Right renal pelvis (tissue), 4 donors: ENCODE data around the gene VPS9D1. TPM values are rescaled to one million over a fixed set of nuclear protein-coding genes. Genes with fewer than 3 reads are reported as not detected.
"Not testable (repeated sequence)": the region's sequence is repeated elsewhere in the genome, so short reads cannot be mapped to it uniquely, and the experiment has no call there.

ENCODE experiments used
- DNase-seq, 4 donors: peaks; one replicate each; pipeline ENCODE4 v3.0.0-alpha.2; 2013; ENCODE audit warnings: low read depth in 4 of 4, low spot score in 3 of 4, missing footprints in 1 of 4
- polyA plus RNA-seq, 4 donors: library from polyadenylated mRNA; unstranded; fragments of 120-200 nt; gene quantifications; one replicate each; pipeline ENCODE4 v1.2.1, GENCODE V29; 2013; ENCODE audit not compliant: insufficient read length in 4 of 4

VPS9D1 gene
- polyA plus RNA-seq, 4 donors = 10.3 to 15.0 (median 11.9) TPM

DNA sequence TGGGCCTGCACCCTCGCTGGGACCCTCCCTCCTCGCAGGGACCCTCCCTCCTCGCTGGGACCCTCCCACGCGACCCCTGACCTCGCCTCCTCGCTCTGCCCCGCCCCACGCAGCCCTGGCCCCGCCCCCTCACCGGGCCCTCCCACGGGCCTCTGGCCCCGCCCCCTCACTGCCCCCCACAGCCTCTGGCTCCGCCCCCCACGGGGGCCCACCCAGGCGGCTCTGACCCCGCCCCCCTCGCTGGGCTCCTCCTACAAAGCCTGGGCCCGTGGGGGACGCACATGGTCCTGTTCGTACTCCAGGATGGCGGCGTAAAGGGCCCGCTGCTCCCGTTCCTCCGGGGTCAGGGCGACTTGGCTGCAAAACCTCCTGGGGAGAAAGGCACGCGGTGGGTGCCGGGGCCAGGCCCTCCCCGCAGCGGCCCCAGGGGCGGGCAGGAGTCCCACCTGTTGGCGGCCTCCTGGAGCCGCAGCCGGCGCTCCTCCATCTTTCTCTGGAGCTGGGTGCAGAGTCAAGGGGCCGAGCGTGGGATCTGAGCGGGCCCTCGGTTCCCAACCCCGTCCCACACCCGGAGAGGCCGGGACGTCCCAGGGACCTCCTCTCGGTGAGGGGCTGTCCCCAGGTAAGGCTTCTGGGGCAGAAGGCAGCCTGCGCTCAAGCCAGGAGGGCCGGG, 9.0 kb downstream of the VPS9D1 start:
- no peak for DNase-seq

DNA sequence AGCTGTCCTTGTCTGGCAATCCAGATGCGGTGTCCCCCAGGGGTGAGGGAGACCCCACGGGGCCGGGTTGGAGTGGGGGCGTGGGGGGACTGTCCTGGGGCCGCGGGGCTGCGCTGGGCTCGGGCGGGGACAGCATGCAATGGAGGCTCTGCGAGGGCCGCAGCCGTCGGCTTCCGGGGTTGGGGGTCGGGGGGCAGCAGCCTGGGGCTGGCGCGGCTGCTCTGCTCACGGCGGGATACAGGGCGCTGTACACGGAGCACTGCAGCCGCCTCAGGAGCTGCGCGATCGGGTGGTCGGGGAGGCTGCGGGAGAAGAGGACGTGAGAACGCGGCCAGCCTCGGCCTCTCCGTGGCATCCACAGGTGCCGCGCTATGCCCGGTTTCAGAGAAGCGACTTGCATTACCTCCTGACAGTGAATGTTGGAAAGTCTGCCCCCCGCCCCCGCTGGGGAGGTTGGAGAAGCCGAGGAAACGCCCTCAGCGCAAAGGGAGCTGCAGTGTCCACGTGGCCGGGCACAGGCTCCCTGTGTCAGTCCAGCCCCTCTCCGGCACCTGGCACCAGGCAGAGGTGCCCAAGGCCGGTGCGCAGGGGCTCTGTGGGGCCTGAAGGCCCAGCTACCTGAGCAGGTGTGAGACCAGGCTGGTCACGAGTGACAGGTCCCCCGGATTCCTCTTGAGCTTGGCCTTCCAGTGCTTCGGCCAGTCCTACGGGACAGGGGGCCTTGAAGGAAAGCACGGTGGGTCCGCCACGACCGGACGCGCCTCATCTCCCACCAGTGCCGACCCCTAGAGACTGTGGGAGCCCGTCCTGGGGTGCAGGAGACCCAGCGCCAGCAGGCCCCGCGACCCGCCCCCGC, 9.8 kb downstream of the VPS9D1 start:
- no peak for DNase-seq

DNA sequence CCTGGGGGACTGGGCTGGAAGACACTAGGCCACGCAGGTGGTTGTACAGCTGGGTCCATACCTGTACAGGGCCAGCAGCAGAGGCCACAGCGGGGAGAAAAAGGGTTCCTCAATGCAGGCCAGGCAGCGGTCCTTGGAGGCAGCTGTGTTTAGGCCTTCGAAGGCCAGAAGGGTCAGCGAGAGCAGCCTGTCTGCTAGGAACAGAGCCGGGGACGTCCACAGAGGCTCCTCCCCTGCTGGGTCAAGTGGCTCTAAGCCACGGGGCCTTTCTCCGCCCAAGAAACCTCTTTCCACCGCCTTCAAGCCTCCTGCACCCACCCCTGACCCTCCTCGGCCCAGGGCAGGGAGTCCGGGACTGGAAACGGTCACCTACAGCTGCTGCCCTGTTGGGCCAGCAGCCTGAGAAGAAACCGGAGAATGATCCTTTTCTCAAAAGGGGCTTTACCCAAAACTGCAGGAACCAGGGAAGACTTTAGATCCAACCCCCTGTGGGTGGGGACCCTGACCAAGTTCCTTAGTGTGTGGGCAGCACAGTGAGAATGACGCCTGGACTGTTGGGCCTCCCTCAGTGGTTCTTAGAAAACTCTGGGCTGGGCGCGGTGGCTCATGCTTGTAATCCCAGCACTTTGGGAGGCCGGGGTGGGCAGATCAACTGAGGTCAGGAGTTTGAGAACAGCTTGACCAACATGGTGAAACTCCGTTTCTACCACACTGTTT, 10.8 kb downstream of the VPS9D1 start:
- no peak for DNase-seq

DNA sequence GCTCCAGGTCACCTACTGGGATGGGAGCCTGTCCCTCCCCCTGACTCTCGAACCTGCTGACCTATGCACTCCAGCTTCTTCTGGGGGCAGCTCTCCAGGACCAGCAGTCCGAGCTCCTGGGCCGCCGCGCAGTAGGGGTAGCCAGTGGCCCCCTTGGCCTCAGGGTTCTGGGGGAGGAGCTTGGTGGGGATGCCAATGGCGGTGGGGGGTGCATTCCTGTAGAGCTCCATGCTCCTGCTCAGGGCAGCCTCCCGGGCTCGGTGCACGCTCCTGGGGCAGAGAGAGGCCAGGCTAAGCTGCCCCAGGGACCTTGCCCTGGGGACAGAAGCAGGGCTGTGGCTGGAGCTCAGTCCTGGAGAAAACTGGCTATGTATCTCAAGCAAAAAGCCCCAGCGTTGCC, 11.5 kb downstream of the VPS9D1 start:
- no peak for DNase-seq

DNA sequence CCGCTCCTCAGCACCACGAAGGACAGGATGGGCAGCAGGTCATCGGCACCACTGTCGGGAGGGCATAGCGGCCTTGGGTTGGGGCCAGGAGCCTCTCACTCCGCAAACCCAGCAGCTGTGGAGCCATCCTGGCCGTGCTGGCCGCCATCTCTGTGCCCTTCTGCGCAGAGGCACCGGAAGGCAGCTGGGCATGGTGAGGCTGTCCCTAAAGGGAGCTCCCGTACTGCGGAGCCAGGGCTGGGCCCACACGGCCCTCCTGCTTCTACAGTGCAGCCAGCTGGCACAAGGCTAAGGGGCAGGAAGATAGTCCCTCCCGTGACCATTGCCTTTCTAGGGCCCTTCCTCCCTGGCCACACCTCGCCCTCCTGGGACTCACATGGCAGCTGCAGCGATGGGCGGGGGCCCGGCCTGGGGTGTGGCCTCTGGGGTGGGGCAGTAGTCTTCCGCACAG, 12.2 kb downstream of the VPS9D1 start:
- DNase-seq = no peak

DNA sequence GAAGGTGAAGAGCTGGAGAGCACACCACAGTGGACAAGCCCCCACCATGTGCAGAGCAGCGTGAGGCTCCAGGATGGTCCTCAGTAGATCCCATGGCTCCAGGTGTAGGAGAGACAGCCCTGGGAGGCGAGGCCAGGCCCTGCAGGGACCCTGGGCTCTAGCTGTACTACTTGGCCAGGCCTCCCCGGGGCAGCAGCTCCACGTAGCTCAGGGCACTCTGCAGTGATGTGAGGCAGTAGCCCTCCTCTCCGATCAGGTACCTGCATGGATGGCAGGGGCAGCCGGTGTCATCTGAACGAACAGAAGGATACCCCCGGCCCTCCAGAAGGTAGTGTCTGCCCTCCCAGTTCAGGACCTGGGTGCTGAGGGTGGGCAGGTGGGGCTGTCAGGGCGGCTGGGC, 13.0 kb downstream of the VPS9D1 start:
- no peak for DNase-seq

DNA sequence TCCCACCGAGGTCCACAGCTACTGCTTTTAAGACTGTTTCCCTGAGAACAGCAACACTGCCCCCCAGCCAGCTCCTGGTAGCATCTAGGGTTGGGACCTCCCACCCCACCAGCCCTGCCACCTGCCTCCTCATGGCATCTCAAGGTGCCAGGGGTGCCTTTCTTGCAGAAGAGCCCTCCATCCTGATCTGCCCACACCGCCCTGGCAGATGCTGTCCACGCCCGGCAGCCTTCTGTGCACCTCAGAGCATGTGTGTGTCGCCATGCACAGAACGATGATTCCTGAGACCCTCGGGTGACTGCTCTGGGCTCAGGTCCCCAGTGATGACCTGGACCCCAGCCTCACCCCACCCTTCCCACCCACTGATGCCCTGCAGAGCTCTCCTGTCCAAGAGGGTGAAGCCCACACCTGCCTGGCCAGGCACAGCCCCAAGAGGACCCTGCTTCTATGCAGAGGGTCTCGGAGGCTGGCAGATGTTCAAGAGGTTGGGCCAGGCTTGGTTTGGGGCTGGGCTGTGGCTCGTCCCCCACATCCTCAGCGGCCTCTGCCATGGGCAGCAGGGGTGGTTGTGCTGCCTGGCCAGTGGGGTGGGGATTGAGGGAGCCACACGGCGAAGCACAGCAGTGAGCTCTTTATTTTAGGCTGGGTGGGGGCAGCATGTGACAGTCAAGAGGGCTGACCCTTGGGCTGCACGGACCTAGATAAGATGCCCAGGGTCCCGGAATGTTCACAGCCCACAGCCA, 14.0 kb downstream of the VPS9D1 start:
- DNase-seq = no peak

DNA sequence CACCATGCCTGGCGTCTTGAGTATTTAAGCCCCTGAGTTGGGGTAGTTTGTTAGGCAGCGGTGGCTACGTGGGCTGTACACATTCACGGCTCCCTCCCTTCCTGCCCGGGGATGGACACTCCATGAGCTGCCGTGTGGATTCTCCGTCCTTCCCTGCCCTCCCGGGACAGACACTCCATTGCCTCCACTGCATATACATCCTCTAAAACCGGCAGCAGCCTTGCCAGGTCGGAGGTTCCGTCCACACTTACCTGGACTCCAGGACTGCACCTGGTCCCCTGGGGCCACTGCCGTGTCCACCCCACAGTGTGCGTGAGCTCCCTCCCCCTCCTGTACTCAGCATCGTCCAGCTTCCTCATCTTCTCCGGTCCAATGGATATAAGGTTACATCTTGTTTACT, 15.7 kb downstream of the VPS9D1 start:
- DNase-seq = no peak

DNA sequence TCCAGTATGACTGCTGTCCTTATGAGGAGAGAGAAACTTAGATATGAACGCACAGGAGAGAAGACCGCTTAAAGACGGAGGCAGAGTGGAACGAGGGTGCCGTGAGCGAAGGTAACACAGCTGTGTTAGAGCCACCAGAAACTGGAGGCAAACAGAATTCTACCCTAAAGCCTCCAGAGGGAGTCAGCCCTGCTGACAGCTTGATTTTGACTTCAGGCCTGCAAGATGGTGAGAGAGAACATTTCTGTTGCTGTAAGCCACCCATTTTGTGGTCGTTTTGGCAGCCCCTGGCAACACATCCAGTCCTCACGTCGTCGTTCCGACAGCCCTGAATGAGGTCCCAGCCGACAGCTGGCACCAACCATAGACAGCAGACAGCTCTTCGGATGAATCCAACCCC, 16.4 kb downstream of the VPS9D1 start:
- no peak for DNase-seq

DNA sequence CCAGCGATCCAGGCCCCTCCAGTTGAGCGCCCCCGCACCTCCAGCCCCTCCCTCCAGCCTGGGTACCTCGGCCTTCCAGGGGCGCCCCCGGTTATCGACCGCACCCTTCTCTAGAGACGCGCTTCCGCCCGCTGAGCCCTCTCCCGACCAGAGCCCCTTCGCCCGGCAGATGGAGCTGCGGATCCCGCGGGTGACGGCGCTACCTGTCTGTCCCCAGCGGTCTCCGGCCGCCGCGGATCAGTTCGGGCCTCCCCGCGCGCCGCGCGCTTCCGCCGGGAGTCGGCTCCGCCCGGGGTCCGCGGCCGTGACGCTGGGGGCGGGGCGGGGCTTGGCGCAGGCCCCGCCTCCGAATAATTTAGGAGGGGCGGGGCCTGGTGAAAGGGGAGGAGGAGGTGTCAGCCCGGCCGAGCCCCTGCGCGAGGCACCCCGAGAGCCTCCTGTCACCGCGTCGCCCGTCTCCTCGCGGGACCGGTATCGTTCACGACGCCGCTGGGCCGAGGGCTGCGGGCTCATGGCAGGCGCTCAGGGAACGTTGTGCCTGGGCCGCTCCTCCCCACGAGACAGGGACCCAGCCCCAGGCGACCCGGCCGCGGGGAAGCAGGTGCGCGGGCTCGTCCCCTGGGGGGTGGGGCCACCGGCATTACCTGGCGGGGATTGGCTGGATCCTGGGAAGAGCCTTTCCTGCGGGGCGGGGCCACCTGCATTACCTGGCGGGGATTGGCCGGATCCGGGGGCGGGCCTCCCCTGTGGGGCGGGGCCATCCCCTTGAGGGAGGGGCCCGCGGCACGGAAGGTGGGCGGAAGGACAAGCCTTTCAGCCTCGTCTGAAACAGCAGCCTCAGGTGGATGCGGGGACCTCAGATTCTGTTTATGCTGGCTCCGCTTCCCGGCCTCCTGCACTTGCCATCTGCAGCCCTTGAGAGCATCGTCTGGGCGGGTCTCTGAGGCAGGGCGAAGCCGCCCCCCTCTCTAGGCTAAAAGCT, 19.0 kb downstream of the VPS9D1 start, which contains the start of gene SPATA2L:
Gene SPATA2L (minus strand): TSS at position 281 of the 982 bp plus-strand sequence. CDS start 473 bp downstream, outside the sequence.
- DNase-seq = peak; percentile 83 to 87 (median 84)

DNA sequence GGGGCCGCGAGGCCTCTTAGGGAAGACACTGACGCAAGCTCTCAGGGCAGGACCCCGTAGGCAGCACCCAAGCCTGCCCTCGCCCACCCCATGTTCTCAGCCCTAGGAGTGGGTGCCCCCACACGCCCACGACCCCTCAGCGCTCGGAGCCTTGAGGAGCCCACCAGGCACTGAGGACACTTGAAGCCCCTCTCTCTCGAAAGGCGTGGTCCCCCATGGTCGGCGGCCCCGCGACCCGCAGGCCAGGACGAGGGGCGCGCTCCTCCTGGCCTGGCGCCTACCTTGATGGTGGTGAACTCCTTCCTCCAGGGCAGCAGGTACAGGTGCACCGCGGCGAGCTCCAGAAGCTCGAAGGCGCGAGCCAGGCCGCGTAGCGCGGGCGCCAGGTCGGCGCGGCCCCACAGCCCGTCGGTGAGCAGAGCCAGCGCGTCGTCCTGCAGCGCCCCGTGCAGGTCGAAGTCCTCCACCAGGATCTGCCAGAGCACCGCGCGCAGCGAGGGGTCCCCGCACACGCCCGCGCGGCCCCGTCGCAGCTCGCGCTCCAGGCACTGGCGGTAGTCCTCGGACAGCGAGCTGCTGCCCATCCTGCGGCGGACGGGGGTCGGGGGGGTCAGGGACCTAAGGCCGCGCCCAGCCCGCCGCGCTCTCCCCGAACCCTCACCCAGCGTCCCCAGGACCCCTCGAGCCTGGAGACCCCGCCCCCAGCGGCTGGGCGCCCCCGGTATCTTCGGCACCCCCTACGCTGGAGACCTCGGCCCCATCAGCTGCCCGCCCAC, 19.9 kb downstream of the VPS9D1 start:
- no peak for DNase-seq

DNA sequence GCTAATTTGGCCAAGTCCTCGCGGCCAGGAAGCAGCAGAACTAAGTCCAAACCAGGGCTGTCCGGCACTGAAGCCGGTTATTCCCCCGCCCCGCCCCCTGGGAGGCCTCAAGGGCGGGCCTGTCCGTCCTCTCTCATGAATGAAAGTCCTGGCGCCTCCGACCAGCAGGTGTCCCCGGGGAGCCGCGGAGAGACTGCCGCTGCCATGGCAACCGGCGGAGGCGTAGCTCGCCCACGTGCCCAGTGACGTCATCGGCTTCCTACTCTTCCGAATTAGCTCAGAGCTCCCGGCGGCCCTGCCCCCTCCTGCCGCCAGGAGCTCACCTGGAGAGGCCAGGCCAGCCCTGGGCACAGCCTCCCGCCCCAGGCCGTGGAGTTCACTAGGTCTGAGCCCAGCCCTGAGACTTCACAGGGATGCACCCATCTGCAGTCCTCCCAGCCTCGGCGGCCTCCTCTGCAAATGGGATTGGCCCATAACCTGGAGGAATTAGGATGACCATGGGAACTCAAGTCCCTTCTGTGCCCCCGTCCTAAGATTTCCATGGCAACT, 20.5 kb downstream of the VPS9D1 start:
- peak; percentile 94 to 98 (median 96) for DNase-seq

DNA sequence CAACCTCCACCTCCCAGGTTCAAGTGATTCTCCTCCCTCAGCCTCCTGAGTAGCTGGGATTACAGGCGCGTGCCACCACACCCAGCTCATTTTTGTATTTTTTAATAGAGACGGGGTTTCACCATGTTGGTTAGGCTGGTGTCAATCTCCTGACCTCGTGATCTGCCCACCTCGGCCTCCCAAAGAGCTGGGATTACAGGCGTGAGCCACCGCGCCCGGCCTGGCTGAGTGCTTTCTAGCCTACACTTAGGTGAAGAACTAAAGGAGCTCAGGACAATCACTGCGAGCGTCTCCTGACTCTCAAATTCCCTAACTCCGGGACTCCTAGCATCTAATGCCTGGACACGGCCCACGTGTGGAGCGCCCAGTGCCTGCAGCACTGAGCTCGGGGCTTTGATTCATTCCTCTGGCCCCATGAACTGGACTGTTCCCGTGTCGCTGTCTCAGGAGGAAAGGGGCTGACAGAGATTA, 21.0 kb downstream of the VPS9D1 start:
- not testable (repeated sequence) for DNase-seq

DNA sequence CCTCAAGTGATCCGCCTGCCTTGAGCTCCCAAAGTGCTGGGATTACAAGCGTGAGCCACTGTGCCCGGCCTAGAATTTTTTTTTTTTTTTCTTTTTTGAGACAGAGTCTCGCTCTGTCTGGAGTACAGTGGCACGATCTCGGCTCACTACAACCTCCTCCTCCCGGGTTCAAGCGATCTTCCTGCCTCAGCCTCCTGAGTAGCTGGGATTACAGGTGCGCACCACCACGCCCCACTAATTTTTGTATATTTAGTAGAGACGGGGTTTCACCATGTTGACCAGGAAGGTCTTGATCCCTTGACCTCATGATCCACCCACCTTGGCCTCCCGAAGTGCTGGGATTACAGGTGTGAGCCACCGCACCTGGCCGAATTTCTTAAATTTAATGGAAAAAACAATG, 22.0 kb downstream of the VPS9D1 start:
- DNase-seq = not testable (repeated sequence)

DNA sequence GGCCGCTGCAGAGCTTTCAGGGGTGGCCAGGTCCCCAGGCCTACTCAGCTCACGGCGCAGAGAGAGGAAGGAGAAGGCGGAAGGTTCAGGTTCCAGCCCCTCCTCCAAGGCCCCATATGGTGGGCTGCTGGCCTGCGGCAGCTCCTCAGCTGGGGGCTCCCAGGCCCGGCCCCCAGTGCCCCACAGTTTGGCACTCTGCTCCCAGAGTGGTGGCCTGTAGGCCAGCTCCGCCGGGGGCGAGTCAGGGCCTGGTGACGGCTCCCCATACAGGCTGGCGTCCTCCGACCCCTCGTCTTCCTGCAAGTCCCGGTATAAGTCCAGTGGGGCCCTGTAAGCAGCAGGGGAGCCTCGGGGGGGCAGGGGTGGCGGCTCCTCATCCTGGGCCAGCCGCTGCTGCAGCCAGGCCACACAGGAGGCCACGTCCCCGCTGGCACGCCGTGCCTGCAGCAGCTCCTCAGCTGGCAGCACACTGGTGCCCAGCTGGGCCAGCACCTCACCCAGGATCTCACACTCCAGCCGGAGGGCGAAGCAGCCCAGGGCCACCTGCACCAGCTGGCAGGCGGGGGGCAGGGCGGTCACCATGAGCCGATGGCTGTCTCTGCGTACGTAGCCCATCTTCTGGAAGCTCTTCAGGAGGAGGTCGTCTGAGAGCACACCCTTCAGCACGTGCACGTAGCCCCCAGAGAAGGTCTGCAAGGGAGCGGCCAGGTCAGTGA, 22.9 kb downstream of the VPS9D1 start:
- DNase-seq = no peak

DNA sequence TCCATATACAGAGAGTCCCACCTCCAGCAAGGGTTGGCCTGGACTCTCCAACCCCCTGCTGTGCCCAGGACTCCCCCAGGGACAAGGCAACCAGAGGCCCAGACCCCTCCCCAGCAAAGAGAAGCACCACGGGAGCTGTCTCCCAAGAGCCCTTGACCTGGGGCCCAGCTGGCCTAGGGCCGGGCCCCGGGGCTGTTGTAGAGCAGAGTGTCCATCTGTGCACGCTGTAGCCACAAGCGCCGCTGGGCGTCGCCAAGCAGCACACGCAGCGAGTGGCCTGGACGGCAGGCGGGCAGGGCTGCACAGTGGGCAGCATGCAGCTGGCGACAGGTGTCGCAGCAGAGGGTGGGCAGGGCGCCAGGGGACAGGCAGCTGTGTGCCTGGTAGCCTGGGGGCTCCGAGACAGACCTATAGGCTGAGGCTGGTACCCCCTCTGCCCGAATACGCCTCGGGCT, 23.5 kb downstream of the VPS9D1 start:
- no peak for DNase-seq

DNA sequence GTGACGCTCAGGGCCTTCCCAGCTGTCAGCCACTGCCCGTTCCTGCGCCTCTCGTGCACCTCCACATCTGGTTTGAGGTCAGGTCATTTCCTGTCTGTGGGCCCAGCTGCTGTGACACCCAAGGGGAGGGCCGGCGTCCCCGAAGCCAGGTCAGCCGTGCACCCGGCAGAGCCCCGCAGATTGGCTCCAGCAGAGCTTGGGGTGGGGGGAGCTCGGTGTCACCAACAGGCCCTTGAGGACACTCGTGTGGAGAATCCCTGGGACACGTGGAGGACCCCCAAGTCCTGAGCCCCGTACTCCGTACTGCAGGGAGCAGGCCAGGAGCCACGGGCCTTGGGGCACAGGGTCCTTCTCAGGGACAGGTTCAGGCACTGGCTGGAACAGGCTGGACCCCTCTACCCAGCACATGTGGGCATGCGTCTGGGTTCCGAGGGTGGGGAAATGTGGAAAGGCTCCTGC, 24.0 kb downstream of the VPS9D1 start:
- DNase-seq = no peak
